ENCODE measurements around the gene HNRNPLL.
"Not testable (repeated sequence)": the region's sequence is repeated elsewhere in the genome, so short reads cannot be mapped to it uniquely, and the experiment has no call there.

HNRNPLL gene

GRCh38 chr2:38554973-38555595 is 47.6 kb downstream of the HNRNPLL start:
- FAIRE-seq (no peak), DNase-seq (ENCODE audit: low spot score) (no peak)

GRCh38 chr2:38553554-38553953 is 49.2 kb downstream of the HNRNPLL start:
- DNase-seq (ENCODE audit: low spot score) (no peak), FAIRE-seq (no peak)

DNA sequence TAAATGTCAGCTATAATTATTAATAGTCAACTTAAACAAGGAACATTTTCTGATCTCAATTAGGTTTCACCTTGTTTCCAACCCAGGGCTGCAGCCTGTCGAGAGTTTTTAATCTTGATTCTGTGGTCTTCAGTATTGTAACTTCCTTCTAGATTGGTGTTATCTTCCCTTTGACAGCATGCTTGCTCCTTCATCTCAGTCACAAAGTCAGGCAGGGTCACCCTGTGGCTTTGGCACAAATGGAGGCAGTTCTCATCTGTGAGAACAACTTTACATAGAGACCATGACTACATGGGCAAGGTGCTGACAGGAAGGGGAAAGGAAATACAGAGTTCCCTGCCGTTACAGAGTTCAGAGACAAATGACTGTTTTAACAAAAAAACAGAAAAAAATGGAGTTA is 50.5 kb downstream of the HNRNPLL start:
- FAIRE-seq: no peak
- no peak for DNase-seq (ENCODE audit: low spot score)

GRCh38 chr2:38551746-38552145 is 51.0 kb downstream of the HNRNPLL start:
- DNase-seq (ENCODE audit: low spot score) (no peak), FAIRE-seq (no peak)

- FAIRE-seq (no peak), DNase-seq (ENCODE audit: low spot score) (no peak)
These were observed 51.6 kb downstream of the HNRNPLL start for GRCh38 chr2:38551171-38551570.

DNA sequence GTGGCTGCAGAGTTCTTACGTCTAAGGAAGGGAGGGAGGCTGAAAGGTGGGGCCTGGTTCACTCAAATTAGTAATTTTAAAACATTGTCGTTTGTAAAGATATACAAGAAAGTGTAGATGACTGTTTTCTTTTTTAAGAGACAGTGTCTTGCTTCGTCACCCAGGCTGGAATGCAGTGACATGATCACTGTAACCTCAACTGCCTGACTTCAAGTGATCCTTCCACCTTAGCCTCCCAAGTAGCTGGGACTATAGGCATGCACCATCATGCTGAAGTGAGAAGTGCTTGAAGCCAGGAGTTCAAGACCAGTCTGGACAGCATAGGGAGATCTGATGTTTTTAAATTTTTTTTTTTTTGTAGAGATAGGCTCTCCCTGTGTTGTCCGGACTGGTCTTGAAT is 52.9 kb downstream of the HNRNPLL start:
- DNase-seq (ENCODE audit: low spot score): no peak
- FAIRE-seq: no peak

GRCh38 chr2:38549071-38549704 is 53.5 kb downstream of the HNRNPLL start:
- no peak for FAIRE-seq
- no peak for DNase-seq (ENCODE audit: low spot score)

DNA sequence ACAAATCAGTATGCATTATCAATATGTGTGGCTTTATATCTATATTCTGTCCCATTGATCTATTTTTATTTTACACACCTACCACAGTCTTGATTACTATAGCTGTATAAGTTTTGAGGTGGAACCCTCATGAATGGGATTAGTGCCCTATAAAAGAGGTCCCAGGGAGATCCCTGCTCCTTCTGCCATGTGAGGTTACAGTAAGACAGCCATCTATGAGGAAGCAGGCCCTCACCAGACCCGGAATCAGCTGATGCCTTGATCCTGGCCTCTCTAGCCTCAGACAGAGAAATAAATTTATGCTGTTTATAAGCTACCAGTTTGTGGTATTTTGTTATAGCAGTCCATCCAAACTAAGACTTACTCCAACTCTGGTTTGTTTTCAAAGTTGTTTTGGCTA is 54.9 kb downstream of the HNRNPLL start:
- no peak for DNase-seq (ENCODE audit: low spot score)
- no peak for FAIRE-seq

DNA sequence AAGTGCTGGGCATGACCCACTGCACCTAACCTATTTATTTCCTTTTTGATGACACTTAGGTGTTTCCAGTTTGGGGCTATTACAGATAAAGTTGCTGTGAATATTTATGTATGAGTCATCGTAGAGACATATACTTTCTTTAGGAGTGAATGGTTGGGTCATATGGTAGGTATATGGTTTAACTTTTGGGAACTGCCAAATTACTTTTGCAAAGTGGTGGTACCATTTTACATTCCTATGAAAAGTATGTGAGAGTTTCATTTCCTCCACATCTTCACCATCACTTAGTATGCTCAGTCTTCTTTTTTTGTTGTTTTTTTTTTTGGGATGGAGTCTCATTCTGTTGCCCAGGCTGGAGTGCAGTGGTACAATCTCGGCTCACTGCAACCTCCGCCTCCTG is 56.1 kb downstream of the HNRNPLL start:
- FAIRE-seq (no peak), DNase-seq (ENCODE audit: low spot score) (no peak)

DNA sequence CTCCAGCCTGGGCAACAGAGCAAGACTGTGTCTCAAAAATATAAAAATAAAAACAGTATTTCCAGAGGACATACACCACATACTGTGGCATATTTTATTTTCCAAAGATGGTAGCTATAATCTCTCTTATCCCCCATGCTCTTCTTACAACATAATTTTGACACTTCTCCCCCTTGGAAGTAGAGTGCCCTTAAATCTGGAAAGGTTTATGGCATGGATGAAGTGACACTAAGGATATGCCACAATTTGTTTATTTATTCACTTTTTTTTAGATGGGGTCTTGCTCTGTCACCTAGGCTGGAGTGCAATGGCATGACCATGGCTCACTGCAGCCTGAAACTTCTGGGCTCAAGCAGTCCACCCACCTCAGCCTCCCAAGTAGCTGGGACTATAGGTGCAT is 56.7 kb downstream of the HNRNPLL start:
- FAIRE-seq (no peak), DNase-seq (ENCODE audit: low spot score) (no peak)

DNA sequence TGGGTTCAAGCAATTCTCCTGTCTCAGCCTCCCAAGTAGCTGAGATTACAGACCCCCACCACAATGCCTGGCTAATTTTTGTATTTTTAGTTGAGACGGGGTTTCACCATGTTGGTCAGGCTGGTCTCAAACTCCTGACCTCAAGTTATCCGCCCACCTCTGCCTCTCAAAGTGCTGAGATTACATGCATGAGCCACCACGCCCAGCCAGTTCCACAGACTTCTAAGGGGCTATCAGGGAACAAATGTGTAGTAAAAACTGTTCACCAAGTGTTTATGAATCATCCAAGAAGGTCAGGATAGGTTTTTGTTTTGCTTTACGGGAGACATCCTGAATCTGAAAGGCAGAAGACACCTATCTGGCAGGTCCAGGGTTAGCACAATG is 60.5 kb downstream of the HNRNPLL start:
- FAIRE-seq: not testable (repeated sequence)
- DNase-seq (ENCODE audit: low spot score): peak; percentile 11

DNA sequence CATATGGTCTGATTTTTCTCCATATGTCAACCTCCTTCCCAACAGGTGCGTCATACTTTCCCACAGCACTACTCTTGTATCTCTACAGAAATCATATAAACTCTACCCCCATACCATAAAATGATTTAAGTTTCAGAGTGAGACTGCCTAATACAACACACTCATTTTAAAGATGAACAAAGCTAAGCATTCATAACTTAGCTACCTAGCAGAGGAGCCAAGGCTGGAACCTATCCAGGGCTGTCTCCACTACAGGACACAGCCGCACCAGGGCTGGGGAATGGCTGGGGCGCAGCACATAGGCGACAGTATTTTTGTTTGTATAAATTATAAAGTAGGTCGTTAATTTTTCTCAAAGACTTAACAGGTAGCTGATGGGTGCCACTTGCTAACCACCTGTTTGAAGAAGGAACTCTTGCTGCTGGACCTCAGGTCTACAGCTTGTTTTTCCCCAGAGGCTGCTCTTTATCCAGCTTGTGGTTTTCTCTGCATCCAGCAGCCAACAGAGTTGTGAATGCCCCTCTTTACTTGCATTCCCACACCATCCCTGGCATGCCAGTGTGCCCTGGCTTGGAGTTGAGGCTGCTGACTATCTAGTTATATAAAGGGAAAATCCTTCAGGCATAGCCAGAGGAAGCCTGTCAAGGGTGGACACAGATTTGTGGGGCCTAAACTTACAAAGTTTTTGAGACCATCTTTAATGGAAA is 62.0 kb downstream of the HNRNPLL start:
- DNase-seq (ENCODE audit: low spot score) (no peak), FAIRE-seq (no peak)

DNA sequence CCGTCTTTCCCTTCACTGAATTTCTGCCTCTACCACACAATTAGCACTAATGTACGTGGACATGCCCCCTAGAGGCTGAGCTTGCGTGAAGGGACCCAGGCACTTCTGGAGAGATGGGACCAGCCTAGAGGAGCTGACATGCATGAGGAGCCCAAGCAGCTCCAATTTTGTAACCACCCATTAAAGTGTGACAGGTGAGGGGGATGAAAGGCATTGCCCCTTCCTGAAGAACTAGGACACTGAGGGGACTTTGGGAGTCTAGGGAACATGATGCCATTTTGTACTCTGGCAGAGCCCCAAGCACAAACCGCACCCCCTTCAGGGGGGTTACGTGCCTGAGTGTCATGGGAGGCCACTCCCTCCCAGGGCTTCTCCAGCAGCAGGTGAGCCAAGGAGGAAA is 63.6 kb downstream of the HNRNPLL start:
- no peak for FAIRE-seq
- no peak for DNase-seq (ENCODE audit: low spot score)

- FAIRE-seq (no peak), DNase-seq (ENCODE audit: low spot score) (no peak)
These were observed 64.7 kb downstream of the HNRNPLL start for GRCh38 chr2:38537937-38538525.

GRCh38 chr2:38537296-38537695 is 65.4 kb downstream of the HNRNPLL start:
- not testable (repeated sequence) for FAIRE-seq; DNase-seq (ENCODE audit: low spot score)

DNA sequence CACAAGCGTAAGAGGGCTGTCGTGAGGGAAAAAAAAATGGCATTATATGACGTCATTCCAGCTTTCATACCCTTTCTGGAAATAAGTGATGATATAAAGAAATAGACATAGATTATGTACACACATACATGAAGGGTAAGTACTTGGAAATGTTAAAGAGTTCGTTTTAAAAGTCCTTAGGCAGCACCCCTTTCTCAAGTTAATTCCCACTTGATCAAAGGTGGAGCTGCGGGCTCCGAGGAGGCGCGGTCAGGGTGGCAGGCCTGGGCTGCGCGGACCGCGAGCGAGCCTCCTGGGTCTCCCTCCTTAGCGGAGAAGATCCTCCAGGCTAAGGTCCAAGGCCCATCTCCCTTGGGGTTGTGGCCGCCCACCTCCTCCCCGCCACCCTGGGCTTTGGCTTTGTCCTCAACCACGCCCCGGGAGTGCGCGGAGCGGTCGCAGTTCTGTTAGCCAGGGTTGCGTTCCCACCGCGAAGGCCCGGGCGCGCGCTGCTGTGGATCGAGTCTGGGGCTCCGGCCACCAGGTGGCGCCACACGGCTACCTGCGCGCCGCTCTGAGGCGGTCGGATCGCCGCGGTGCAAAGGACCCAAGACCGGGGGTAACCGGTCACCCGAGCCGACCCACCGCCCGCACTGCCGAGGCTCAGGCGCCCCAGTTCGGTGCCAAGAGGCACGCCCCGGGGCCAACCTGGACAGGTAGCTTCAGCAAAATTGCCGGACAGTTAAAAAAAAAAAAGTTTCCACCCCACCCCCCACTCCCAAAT is 66.8 kb downstream of the HNRNPLL start:
- FAIRE-seq (no peak), DNase-seq (ENCODE audit: low spot score) (peak; percentile 11)

GRCh38 chr2:38535404-38535743 is 67.4 kb downstream of the HNRNPLL start:
- DNase-seq (ENCODE audit: low spot score) (no peak), FAIRE-seq (no peak)

- DNase-seq (ENCODE audit: low spot score): no peak
- FAIRE-seq: no peak
These were observed 67.9 kb downstream of the HNRNPLL start for GRCh38 chr2:38534746-38535403.

DNA sequence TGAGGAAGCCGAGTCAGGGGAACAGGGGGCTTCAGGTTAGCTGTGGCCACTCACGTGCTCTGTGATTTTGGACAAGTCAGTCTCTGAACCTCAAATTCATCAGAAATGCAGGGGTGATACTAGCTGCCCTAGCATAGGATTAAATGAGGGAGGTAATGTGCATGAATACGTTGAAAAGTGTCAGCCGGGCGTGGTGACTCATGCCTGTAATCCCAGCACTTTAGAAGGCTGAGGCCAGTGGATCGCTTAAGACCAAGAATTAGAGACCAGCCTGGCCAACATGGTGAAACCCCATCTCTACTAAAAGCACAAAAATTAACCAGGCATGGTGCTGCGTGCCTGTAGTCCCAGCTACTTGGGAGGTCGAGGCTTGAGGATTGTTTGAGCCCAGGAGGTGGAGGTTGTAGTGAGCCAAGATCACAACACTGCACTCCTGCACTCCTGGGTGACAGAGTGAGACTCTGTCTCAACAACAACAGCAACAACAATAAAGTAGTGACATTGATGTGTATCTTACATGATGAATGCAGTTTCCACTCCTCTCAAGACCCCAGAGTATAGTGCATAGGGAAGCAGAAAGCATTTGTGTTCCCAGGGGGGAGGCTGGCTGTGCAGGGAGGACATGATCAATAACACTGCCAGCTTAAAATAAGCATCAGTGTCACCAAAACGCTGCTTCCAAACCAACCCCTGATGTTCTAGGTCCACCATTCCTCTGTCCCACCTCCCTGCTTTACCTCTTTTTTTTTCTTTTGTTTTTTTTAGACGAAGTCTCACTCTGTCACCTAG is 68.8 kb downstream of the HNRNPLL start:
- DNase-seq (ENCODE audit: low spot score): no peak
- no peak for FAIRE-seq

DNA sequence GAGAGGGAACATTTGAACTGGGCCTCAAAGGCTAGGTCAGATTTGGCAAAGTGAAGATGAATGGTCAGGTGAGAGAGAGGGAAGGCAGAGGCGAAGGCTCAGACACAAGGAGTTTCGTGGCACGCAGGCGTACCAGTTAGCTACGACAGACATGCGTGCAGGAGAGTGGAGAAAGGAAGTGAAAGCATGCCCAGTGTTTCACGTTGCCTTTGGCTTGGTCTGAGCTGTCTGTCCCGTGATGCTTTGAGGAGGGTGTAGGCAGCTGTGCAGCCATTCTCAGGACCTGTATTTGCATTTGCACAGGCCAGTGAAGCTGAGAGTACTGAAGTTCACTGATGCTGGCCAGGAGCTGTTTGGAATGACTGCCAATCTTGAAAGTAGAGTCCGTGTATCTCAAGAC is 69.5 kb downstream of the HNRNPLL start:
- FAIRE-seq: no peak

DNA sequence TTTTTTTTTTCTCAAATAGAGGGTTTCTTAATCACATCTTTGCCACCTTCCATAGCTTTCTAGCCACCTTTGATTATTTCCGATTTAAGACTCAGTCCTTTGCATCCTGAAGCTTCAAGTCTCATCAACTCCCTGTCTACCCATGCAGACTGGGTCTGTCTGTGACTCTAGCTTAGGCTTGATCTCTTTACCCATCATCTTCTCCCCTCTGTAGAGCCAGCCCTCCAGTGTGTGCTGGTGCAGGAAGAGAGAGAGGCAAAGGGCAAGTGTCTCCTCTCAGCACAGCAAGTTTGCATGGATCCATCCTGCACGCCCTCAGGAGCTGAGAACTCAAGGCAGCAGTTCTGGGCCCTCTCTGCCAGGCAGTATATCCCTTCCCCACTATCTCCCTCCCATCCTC is 70.4 kb downstream of the HNRNPLL start:
- FAIRE-seq: no peak
- no peak for DNase-seq (ENCODE audit: low spot score)

More for the DNA sequence above, 69.5 kb downstream of the HNRNPLL start:
- no peak for DNase-seq (ENCODE audit: low spot score)
